GM23338 (cell line): Measurements from ENCODE around the gene KCTD7. TPM values are rescaled to one million over a fixed set of nuclear protein-coding genes. Genes with fewer than 3 reads are reported as not detected.

ENCODE experiments used
- ATAC-seq: fragments of 200-7000 bp; cut with Tn5 transposase; 3 replicates; pipeline ENCODE4 v1.9.1; 2020
- DNase-seq: peaks from one replicate; pipeline ENCODE4 v3.0.0-alpha.2; 2015; ENCODE audit warnings: low spot score
- H2AFZ ChIP-seq: fragments of 200-600 bp; sonication (generic); 2 replicates; pipeline ENCODE4 v1.8.0; 2016; ENCODE audit warnings: antibody characterized with exemption, mild to moderate bottlenecking, moderate library complexity
- H3F3A ChIP-seq: fragments of 200-600 bp; sonication (generic); replicated peaks from 2 replicates; pipeline ENCODE4 v1.8.0; 2017; ENCODE audit warnings: antibody characterized with exemption, mixed run types, low read depth
- H3K27ac ChIP-seq: fragments of 200-600 bp; sonication (generic); 2 replicates; pipeline ENCODE4 v1.6.1; 2016; ENCODE audit warnings: low read depth
- H3K27me3 ChIP-seq: fragments of 200-600 bp; sonication (generic); 2 replicates; pipeline ENCODE4 v1.8.0; 2016; ENCODE audit warnings: mild to moderate bottlenecking, mixed run types, moderate library complexity; ENCODE audit not compliant: insufficient read depth
- H3K36me3 ChIP-seq: fragments of 200-600 bp; sonication (generic); 2 replicates; pipeline ENCODE4 v1.8.0; 2016; ENCODE audit warnings: mild to moderate bottlenecking; ENCODE audit not compliant: insufficient read depth
- H3K4me1 ChIP-seq: fragments of 200-600 bp; sonication (generic); 2 replicates; pipeline ENCODE4 v1.8.0; 2016; ENCODE audit warnings: mild to moderate bottlenecking, moderate library complexity; ENCODE audit not compliant: insufficient read depth
- H3K4me2 ChIP-seq: fragments of 200-600 bp; sonication (generic); 2 replicates; pipeline ENCODE4 v1.7.1; 2017; ENCODE audit warnings: mixed run types
- H3K4me3 ChIP-seq: fragments of 200-600 bp; sonication (generic); 2 replicates; pipeline ENCODE4 v1.6.1; 2016; ENCODE audit warnings: mixed run types
- H3K79me2 ChIP-seq: fragments of 200-600 bp; sonication (generic); replicated peaks from 2 replicates; pipeline ENCODE4 v1.8.0; 2017; ENCODE audit warnings: mild to moderate bottlenecking; ENCODE audit not compliant: insufficient read depth
- H3K9me2 ChIP-seq: fragments of 200-600 bp; sonication (generic); 2 replicates; pipeline ENCODE4 v1.8.0; 2017; ENCODE audit not compliant: insufficient read depth
- H4K20me1 ChIP-seq: fragments of 200-600 bp; sonication (generic); replicated peaks from 2 replicates; pipeline ENCODE4 v1.8.0; 2017; ENCODE audit warnings: mild to moderate bottlenecking; ENCODE audit not compliant: insufficient read depth
- H3K27ac Mint-ChIP-seq: 2 replicates; pipeline ENCODE4 v1.8.0; 2020; ENCODE audit warnings: inconsistent platforms, mild to moderate bottlenecking, moderate library complexity, mixed read lengths
- H3K27me3 Mint-ChIP-seq: 3 replicates; pipeline ENCODE4 v1.8.0; 2022; ENCODE audit warnings: low read depth, mild to moderate bottlenecking, moderate library complexity, mixed read lengths, inconsistent platforms; ENCODE audit not compliant: insufficient read depth, poor library complexity
- H3K36me3 Mint-ChIP-seq: 3 replicates; pipeline ENCODE4 v1.8.0; 2021; ENCODE audit warnings: low read depth, mild to moderate bottlenecking, inconsistent platforms, moderate library complexity, mixed read lengths
- H3K4me1 Mint-ChIP-seq: 3 replicates; pipeline ENCODE4 v1.8.0; 2020; ENCODE audit warnings: mild to moderate bottlenecking, inconsistent platforms, mixed read lengths
- H3K4me3 Mint-ChIP-seq: 3 replicates; pipeline ENCODE4 v1.8.0; 2021; ENCODE audit warnings: moderate library complexity, mild to moderate bottlenecking, inconsistent platforms, mixed read lengths
- H3K9me3 Mint-ChIP-seq: 3 replicates; pipeline ENCODE4 v1.8.0; 2020; ENCODE audit warnings: moderate library complexity, mild to moderate bottlenecking, inconsistent platforms, mixed read lengths
- CREB1 ChIP-seq: fragments of 250-450 bp; sonication (Bioruptor Pico); IDR thresholded peaks from 2 replicates; pipeline ENCODE4 v1.5.0; 2020; ENCODE audit warnings: low read depth, mild to moderate bottlenecking, moderate library complexity
- EZH2 ChIP-seq: fragments of 200-600 bp; sonication (generic); IDR thresholded peaks from one replicate; pipeline ENCODE4 v1.8.0; 2017; ENCODE audit warnings: antibody characterized with exemption, mild to moderate bottlenecking, low read depth; ENCODE audit not compliant: unreplicated experiment
- EZH2phosphoT487 ChIP-seq: fragments of 200-600 bp; sonication (generic); IDR thresholded peaks from one replicate; pipeline ENCODE4 v1.8.1; 2018; ENCODE audit warnings: antibody characterized with exemption; ENCODE audit not compliant: unreplicated experiment
- JUNB ChIP-seq: IDR thresholded peaks from one replicate; pipeline ENCODE4 v1.6.1; 2016; ENCODE audit warnings: antibody characterized with exemption; ENCODE audit not compliant: unreplicated experiment
- NANOG ChIP-seq: IDR thresholded peaks from 2 replicates; pipeline ENCODE4 v1.6.1; 2016; ENCODE audit warnings: antibody characterized with exemption, borderline replicate concordance
- POLR2AphosphoS5 ChIP-seq: IDR thresholded peaks from 2 replicates; pipeline ENCODE4 v1.6.1; 2016; ENCODE audit warnings: antibody characterized with exemption, low read depth
- REST ChIP-seq: IDR thresholded peaks from one replicate; pipeline ENCODE4 v1.6.1; 2018; ENCODE audit warnings: antibody characterized with exemption; ENCODE audit not compliant: unreplicated experiment
- STAT1 ChIP-seq: IDR thresholded peaks from one replicate; pipeline ENCODE4 v1.6.1; 2016; ENCODE audit warnings: antibody characterized with exemption; ENCODE audit not compliant: unreplicated experiment
- ZNF114 ChIP-seq: fragments of 250-450 bp; sonication (Bioruptor Pico); IDR thresholded peaks from 2 replicates; pipeline ENCODE4 v1.5.0; 2020; ENCODE audit warnings: mild to moderate bottlenecking, moderate library complexity
- ZNF331 ChIP-seq: fragments of 250-450 bp; sonication (Bioruptor Pico); IDR thresholded peaks from 2 replicates; pipeline ENCODE4 v1.5.0; 2020; ENCODE audit warnings: low read depth, mild to moderate bottlenecking, moderate library complexity
- ZNF462 ChIP-seq: fragments of 250-450 bp; sonication (Bioruptor Pico); IDR thresholded peaks from 2 replicates; pipeline ENCODE4 v1.5.0; 2020; ENCODE audit warnings: mild to moderate bottlenecking, moderate library complexity
- polyA plus RNA-seq: library from polyadenylated mRNA; unstranded; fragments of >200 nt; fragmentation: Nextera tagmentation; extraction: Ambion mirVana; gene quantifications from 2 replicates; pipeline ENCODE4 v1.2.1, GENCODE V29; 2016
- total RNA-seq: library from RNA; depleted of rRNA; stranded (reverse); fragments of >200 nt; shearing (Covaris generic); gene quantifications from 2 replicates; pipeline ENCODE4 v1.2.3, GENCODE V29; 2014
- TF ChIP-seq, protein P1 (sequence below): IDR thresholded peaks from 2 replicates; pipeline ENCODE4 v1.6.1; 2016; ENCODE audit warnings: antibody characterized with exemption
- TF ChIP-seq, protein P2 (sequence below), 2 experiments: fragments of 200-600 bp in 1 of 2; sonication (generic) in 1 of 2; conservative IDR thresholded peaks; 2 replicates each; pipeline versions ENCODE4 v1.5.1 to v1.6.1; 2016 to 2017; ENCODE audit warnings: antibody characterized with exemption in 2 of 2, low read depth in 2 of 2, mild to moderate bottlenecking in 2 of 2, moderate library complexity in 1 of 2

Gene KCTD7
- total and polyA plus RNA-seq, 2 experiments from 2014 or later: 3.7 to 21.0 TPM

DNA sequence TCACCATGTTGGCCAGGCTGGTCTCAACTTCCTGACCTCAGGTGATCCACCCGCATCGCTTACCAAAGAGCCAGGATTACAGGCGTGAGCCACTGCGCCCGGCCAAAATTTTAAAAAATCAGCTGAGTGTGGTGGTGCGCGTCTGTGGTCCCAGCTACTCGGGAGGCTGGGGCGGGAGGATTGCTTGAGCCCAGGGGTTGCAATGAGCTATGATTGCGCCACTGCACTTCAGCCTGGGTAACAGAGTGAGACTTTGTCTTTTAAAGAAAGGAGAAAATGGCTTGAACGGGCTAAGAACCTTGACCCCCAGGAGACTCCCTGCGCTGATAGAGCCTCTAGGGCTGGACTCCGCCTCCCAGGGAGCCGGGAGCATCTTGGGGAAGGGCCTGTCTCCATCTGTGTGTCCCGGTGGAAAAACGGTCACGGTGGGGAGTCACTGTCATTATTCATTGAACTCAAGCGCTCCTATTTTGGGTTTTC is 760 bp upstream of the KCTD7 start:
- H3K36me3 ChIP-seq: no peaks in the 10 kb centered on the region
- H3K27ac ChIP-seq: peak overlapping the region; percentile 97
- H3K27me3 ChIP-seq: no peaks in the 10 kb centered on the region
- peaks cover 10% of the 10 kb centered on the region; the same call in 2 of the 3 replicates for H3K36me3 Mint-ChIP-seq
- H3K27ac Mint-ChIP-seq: peak overlapping the region; percentile 78
- no peak for TF ChIP-seq JUNB
- TF ChIP-seq REST: no peak
- no peak for TF ChIP-seq NANOG
- TF ChIP-seq STAT1: no peak
- TF ChIP-seq ZNF462: no peak
- TF ChIP-seq, protein P1, sequence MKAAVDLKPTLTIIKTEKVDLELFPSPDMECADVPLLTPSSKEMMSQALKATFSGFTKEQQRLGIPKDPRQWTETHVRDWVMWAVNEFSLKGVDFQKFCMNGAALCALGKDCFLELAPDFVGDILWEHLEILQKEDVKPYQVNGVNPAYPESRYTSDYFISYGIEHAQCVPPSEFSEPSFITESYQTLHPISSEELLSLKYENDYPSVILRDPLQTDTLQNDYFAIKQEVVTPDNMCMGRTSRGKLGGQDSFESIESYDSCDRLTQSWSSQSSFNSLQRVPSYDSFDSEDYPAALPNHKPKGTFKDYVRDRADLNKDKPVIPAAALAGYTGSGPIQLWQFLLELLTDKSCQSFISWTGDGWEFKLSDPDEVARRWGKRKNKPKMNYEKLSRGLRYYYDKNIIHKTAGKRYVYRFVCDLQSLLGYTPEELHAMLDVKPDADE: no peak
- TF ChIP-seq ZNF114 (CRISPR knock-in tag): no peak
- no peak for TF ChIP-seq CREB1
- no peak for TF ChIP-seq ZNF331 (CRISPR knock-in tag)
- no peak for TF ChIP-seq EZH2
- TF ChIP-seq, protein P2, sequence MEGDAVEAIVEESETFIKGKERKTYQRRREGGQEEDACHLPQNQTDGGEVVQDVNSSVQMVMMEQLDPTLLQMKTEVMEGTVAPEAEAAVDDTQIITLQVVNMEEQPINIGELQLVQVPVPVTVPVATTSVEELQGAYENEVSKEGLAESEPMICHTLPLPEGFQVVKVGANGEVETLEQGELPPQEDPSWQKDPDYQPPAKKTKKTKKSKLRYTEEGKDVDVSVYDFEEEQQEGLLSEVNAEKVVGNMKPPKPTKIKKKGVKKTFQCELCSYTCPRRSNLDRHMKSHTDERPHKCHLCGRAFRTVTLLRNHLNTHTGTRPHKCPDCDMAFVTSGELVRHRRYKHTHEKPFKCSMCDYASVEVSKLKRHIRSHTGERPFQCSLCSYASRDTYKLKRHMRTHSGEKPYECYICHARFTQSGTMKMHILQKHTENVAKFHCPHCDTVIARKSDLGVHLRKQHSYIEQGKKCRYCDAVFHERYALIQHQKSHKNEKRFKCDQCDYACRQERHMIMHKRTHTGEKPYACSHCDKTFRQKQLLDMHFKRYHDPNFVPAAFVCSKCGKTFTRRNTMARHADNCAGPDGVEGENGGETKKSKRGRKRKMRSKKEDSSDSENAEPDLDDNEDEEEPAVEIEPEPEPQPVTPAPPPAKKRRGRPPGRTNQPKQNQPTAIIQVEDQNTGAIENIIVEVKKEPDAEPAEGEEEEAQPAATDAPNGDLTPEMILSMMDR (conservative IDR thresholded peaks at IDR 0.05; ENCODE audit: low read depth in 2 of 2): no peak
- no peak for TF ChIP-seq EZH2phosphoT487
- TF ChIP-seq POLR2AphosphoS5: no peak
- DNase-seq (no peak), ATAC-seq (peak; percentile 22)
- peaks cover 8% of the 10 kb centered on the region for H3K4me1 Mint-ChIP-seq
- peaks cover 11% of the 10 kb centered on the region for H3K27me3 Mint-ChIP-seq
- 0 out of 2 replicates have a peak, but pooled peaks cover 11% of the 10 kb centered on the region for H3F3A ChIP-seq
- peak overlapping the region; percentile 96 for H3K4me2 ChIP-seq
- peaks cover 11% of the 10 kb centered on the region for H3K4me1 ChIP-seq
- peaks cover 26% of the 10 kb centered on the region for H3K79me2 ChIP-seq
- peak overlapping the region; percentile 66; the same call in 1 of the 2 replicates for H2AFZ ChIP-seq
- H3K9me2 ChIP-seq: no peaks in the 10 kb centered on the region
- no peaks in the 10 kb centered on the region; the same call in 2 of the 3 replicates for H3K9me3 Mint-ChIP-seq
- H3K4me3 Mint-ChIP-seq: peak overlapping the region; percentile 89
- peak overlapping the region; percentile 80 for H3K4me3 ChIP-seq
- peaks cover 2% of the 10 kb centered on the region; the same call in 1 of the 2 replicates for H4K20me1 ChIP-seq
